Measurements from ENCODE around the gene BCAS3.

DNA sequence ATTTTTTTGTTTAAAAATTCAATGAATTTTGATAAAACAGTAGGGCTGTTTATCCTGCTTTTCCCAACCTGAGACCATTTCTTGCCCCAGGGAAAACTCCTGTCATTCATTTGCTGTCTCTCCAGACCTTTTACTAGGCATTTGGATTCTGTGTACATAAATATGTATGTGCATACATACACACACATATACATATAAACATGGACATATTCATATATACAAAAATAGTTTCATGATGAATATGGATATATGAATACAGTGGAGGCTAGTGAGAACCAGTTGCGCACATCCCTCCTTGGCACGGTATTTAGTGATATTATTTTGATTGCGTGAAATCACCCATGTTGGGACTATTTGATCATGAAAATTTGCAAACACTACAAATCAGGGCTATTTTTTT, 269.9 kb downstream of the BCAS3 start:
- TF ChIP-seq, protein P1, sequence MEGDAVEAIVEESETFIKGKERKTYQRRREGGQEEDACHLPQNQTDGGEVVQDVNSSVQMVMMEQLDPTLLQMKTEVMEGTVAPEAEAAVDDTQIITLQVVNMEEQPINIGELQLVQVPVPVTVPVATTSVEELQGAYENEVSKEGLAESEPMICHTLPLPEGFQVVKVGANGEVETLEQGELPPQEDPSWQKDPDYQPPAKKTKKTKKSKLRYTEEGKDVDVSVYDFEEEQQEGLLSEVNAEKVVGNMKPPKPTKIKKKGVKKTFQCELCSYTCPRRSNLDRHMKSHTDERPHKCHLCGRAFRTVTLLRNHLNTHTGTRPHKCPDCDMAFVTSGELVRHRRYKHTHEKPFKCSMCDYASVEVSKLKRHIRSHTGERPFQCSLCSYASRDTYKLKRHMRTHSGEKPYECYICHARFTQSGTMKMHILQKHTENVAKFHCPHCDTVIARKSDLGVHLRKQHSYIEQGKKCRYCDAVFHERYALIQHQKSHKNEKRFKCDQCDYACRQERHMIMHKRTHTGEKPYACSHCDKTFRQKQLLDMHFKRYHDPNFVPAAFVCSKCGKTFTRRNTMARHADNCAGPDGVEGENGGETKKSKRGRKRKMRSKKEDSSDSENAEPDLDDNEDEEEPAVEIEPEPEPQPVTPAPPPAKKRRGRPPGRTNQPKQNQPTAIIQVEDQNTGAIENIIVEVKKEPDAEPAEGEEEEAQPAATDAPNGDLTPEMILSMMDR (conservative IDR thresholded peaks at IDR 0.05; ENCODE audit: low read length): no peak
- TF ChIP-seq EZH2phosphoT487 (IDR thresholded peaks at IDR 0.05; ENCODE audit: borderline replicate concordance, low read depth, low read length): no peak
